Measurements from ENCODE around the gene YTHDF1. TPM values are rescaled to one million over a fixed set of nuclear protein-coding genes. Genes with fewer than 3 reads are reported as not detected.

Gene YTHDF1
- total and polyA plus RNA-seq, 2 donors (not counting 1 experiment from before 2014, with no cell fraction given), result 16.3 to 25.9 TPM

GRCh38 chr20:63239431-63239830 is 23.5 kb upstream of the YTHDF1 start:
- Histone ChIP-seq H3K27ac (ENCODE audit: insufficient read depth, low read length) (no peak overlapping the region), H3K9ac (ENCODE audit: insufficient read depth, low read length) (no peak overlapping the region), H4K20me1 (ENCODE audit: control insufficient read depth, extremely low read depth, insufficient read depth, low read length) (no peaks in the 10 kb centered on the region), H3K4me3 (replicated peaks in 1 of 4; ENCODE audit: control extremely low read depth in 1 of 4, insufficient read depth in 1 of 4, low read depth in 3 of 4, low read length in 4 of 4) (no peak overlapping the region), H3K9me3 (ENCODE audit: control insufficient read depth, insufficient read depth, low read depth, low read length) (no peaks in the 10 kb centered on the region), H3K4me2 (ENCODE audit: extremely low read depth, insufficient read depth, low read length) (no peak overlapping the region), H3K79me2 (ENCODE audit: control insufficient read depth, insufficient read depth, low read length) (no peaks in the 10 kb centered on the region), H2AFZ (ENCODE audit: low read length) (no peak overlapping the region), H3K27me3 (ENCODE audit: control insufficient read depth, insufficient read depth, low read length) (no peaks in the 10 kb centered on the region), H3K36me3 (ENCODE audit: control insufficient read depth, insufficient read depth, low read length) (no peaks in the 10 kb centered on the region), H3K4me1 (ENCODE audit: control insufficient read depth, extremely low read depth, insufficient read depth, low read length) (no peaks in the 10 kb centered on the region)
- DNase-seq (ENCODE audit: low read depth in 2 of 2), result no peak
- no peak for TF ChIP-seq CTCF (conservative IDR thresholded peaks at IDR 0.05 in 1 of 2, IDR thresholded peaks at IDR 0.05 in 1 of 2; ENCODE audit: low read depth in 1 of 2, low read length in 2 of 2)
- no peak for TF ChIP-seq EZH2 (IDR thresholded peaks at IDR 0.05; ENCODE audit: low read length, missing control alignments)

- DNase-seq (ENCODE audit: low read depth in 2 of 2), result no peak
- Histone ChIP-seq H3K36me3 (ENCODE audit: control insufficient read depth, insufficient read depth, low read length) (no peaks in the 10 kb centered on the region), H3K9me3 (ENCODE audit: control insufficient read depth, insufficient read depth, low read depth, low read length) (no peaks in the 10 kb centered on the region), H4K20me1 (ENCODE audit: control insufficient read depth, extremely low read depth, insufficient read depth, low read length) (no peaks in the 10 kb centered on the region), H3K4me3 (replicated peaks in 1 of 4; ENCODE audit: control extremely low read depth in 1 of 4, insufficient read depth in 1 of 4, low read depth in 3 of 4, low read length in 4 of 4) (no peak overlapping the region), H2AFZ (ENCODE audit: low read length) (no peak overlapping the region), H3K4me1 (ENCODE audit: control insufficient read depth, extremely low read depth, insufficient read depth, low read length) (no peaks in the 10 kb centered on the region), H3K9ac (ENCODE audit: insufficient read depth, low read length) (no peak overlapping the region), H3K27ac (ENCODE audit: insufficient read depth, low read length) (no peak overlapping the region), H3K79me2 (ENCODE audit: control insufficient read depth, insufficient read depth, low read length) (no peaks in the 10 kb centered on the region), H3K27me3 (ENCODE audit: control insufficient read depth, insufficient read depth, low read length) (no peaks in the 10 kb centered on the region), H3K4me2 (ENCODE audit: extremely low read depth, insufficient read depth, low read length) (no peak overlapping the region)
- TF ChIP-seq CTCF (conservative IDR thresholded peaks at IDR 0.05 in 1 of 2, IDR thresholded peaks at IDR 0.05 in 1 of 2; ENCODE audit: low read depth in 1 of 2, low read length in 2 of 2), result no peak
- TF ChIP-seq EZH2 (IDR thresholded peaks at IDR 0.05; ENCODE audit: low read length, missing control alignments), result no peak
Observed at GRCh38 chr20:63238514-63239125, 22.7 kb upstream of the YTHDF1 start.

GRCh38 chr20:63238031-63238430 is 22.1 kb upstream of the YTHDF1 start:
- no peaks in the 10 kb centered on the region for H3K36me3 ChIP-seq (ENCODE audit: control insufficient read depth, insufficient read depth, low read length)
- no peaks in the 10 kb centered on the region for H3K27me3 ChIP-seq (ENCODE audit: control insufficient read depth, insufficient read depth, low read length)
- H3K4me2 ChIP-seq (ENCODE audit: extremely low read depth, insufficient read depth, low read length), result no peak overlapping the region
- no peaks in the 10 kb centered on the region for H4K20me1 ChIP-seq (ENCODE audit: control insufficient read depth, extremely low read depth, insufficient read depth, low read length)
- H3K4me1 ChIP-seq (ENCODE audit: control insufficient read depth, extremely low read depth, insufficient read depth, low read length), result no peaks in the 10 kb centered on the region
- DNase-seq (ENCODE audit: low read depth in 2 of 2), result no peak
- TF ChIP-seq EZH2 (IDR thresholded peaks at IDR 0.05; ENCODE audit: low read length, missing control alignments) (no peak), CTCF (conservative IDR thresholded peaks at IDR 0.05 in 1 of 2, IDR thresholded peaks at IDR 0.05 in 1 of 2; ENCODE audit: low read depth in 1 of 2, low read length in 2 of 2) (no peak)
- no peak overlapping the region for H3K27ac ChIP-seq (ENCODE audit: insufficient read depth, low read length)
- H2AFZ ChIP-seq (ENCODE audit: low read length), result no peak overlapping the region
- H3K9ac ChIP-seq (ENCODE audit: insufficient read depth, low read length), result no peak overlapping the region
- H3K4me3 ChIP-seq (replicated peaks in 1 of 4; ENCODE audit: control extremely low read depth in 1 of 4, insufficient read depth in 1 of 4, low read depth in 3 of 4, low read length in 4 of 4), result no peak overlapping the region
- H3K9me3 ChIP-seq (ENCODE audit: control insufficient read depth, insufficient read depth, low read depth, low read length), result no peaks in the 10 kb centered on the region
- H3K79me2 ChIP-seq (ENCODE audit: control insufficient read depth, insufficient read depth, low read length), result no peaks in the 10 kb centered on the region

All from fibroblast of lung (primary cell).